ENCODE measurements around the gene RARB.

- TF ChIP-seq CTCF (IDR thresholded peaks at IDR 0.05) (no peak), POLR2A (IDR thresholded peaks at IDR 0.05) (no peak)
Measured at GRCh38 chr3:25474052-25474451, 46.0 kb downstream of the RARB start.
